ENCODE data around the gene PGLYRP1.

- TF ChIP-seq CTCF (IDR thresholded peaks at IDR 0.05; ENCODE audit: low read depth, low read length, poor library complexity, severe bottlenecking): no peak
- TF ChIP-seq EZH2phosphoT487 (IDR thresholded peaks at IDR 0.05; ENCODE audit: borderline replicate concordance, low read length): no peak
Observed at GRCh38 chr19:46052896-46053295, 30.0 kb upstream of the PGLYRP1 start.

All from DOHH2 (cell line).